ENCODE results near the gene TPP2.
A peak's percentile ranks its signal among the peaks of the same experiment; 100 is the strongest.

- TF ChIP-seq CTCF (IDR thresholded peaks at IDR 0.05 in 2 of 3, conservative IDR thresholded peaks at IDR 0.05 in 1 of 3; ENCODE audit: borderline replicate concordance in 1 of 3, insufficient read depth in 1 of 3, low read depth in 2 of 3, low read length in 2 of 3) (peak; percentile 67; a peak in 5 of 6 replicates), MAX (IDR thresholded peaks at IDR 0.05) (no peak), ZBTB33 (IDR thresholded peaks at IDR 0.05; ENCODE audit: extremely low read depth, insufficient replicate concordance, low read length) (no peak), REST (IDR thresholded peaks at IDR 0.05; ENCODE audit: low read depth) (no peak), EZH2phosphoT487 (IDR thresholded peaks at IDR 0.05; ENCODE audit: borderline replicate concordance) (no peak), EZH2 (IDR thresholded peaks at IDR 0.05) (no peak), EGR1 (IDR thresholded peaks at IDR 0.05; ENCODE audit: low read depth) (no peak), POLR2AphosphoS5 (IDR thresholded peaks at IDR 0.05; ENCODE audit: low read depth, low read length) (no peak), POLR2A (IDR thresholded peaks at IDR 0.05; ENCODE audit: borderline replicate concordance, extremely low read depth, insufficient read depth, insufficient read length) (no peak), JUND (IDR thresholded peaks at IDR 0.05) (no peak), ZNF274 (IDR thresholded peaks at IDR 0.05; ENCODE audit: low read depth, low read length) (no peak)
Observed at GRCh38 chr13:102580552-102581169, 16.1 kb upstream of the TPP2 start.
